WTC11 (cell line): ENCODE data around the gene SMAD7. TPM values are rescaled to one million over a fixed set of nuclear protein-coding genes. Genes with fewer than 3 reads are reported as not detected.

Experiments
- ATAC-seq: fragments of 200-7000 bp; cut with Tn5 transposase; 2 replicates; pipeline ENCODE4 v1.10.0; 2021; ENCODE audit warnings: mild to moderate bottlenecking, moderate library complexity
- CTCF ChIA-PET: fragments of 300-600 bp; sonication (Branson Sonifier 250); formaldehyde crosslinking; loops from one replicate; lab custom pipeline; 2021; ENCODE audit warnings: antibody characterized with exemption; lab: Charles Lee
- POLR2A ChIA-PET: fragments of 350-600 bp; sonication (Branson Sonifier 250); formaldehyde crosslinking; loops from one replicate; lab custom pipeline; 2021; ENCODE audit warnings: antibody characterized with exemption; lab: Charles Lee
- DNase-seq: peaks from one replicate; pipeline ENCODE4 v3.0.0; 2021; ENCODE audit warnings: low spot score
- H3K27ac Mint-ChIP-seq: 2 replicates; pipeline ENCODE4 v1.8.0; 2021; ENCODE audit warnings: mixed read lengths
- H3K27me3 Mint-ChIP-seq: 2 replicates; pipeline ENCODE4 v1.8.0; 2021; ENCODE audit warnings: low read depth, mild to moderate bottlenecking, moderate library complexity, mixed read lengths
- H3K36me3 Mint-ChIP-seq: 2 replicates; pipeline ENCODE4 v1.8.0; 2021; ENCODE audit warnings: mixed read lengths
- H3K4me1 Mint-ChIP-seq: 2 replicates; pipeline ENCODE4 v1.8.0; 2022; ENCODE audit warnings: mixed read lengths
- H3K4me3 Mint-ChIP-seq: 2 replicates; pipeline ENCODE4 v1.8.0; 2021; ENCODE audit warnings: mild to moderate bottlenecking, moderate library complexity, mixed read lengths
- H3K9me3 Mint-ChIP-seq: 2 replicates; pipeline ENCODE4 v1.8.0; 2021; ENCODE audit warnings: mixed read lengths
- FOXK1 ChIP-seq: sonication (generic); formaldehyde crosslinking; IDR thresholded peaks from 2 replicates; pipeline ENCODE4 v1.8.0; 2022; ENCODE audit warnings: mild to moderate bottlenecking, moderate library complexity, missing genetic modification reagents
- FOXP1 ChIP-seq: sonication (generic); formaldehyde crosslinking; IDR thresholded peaks from 2 replicates; pipeline ENCODE4 v1.8.0; 2022; ENCODE audit warnings: missing genetic modification reagents, mild to moderate bottlenecking, moderate library complexity, borderline replicate concordance
- NFE2L1 ChIP-seq: sonication (generic); formaldehyde crosslinking; IDR thresholded peaks from 2 replicates; pipeline ENCODE4 v1.8.1; 2023; ENCODE audit warnings: missing genetic modification reagents
- NFYB ChIP-seq: sonication (generic); formaldehyde crosslinking; conservative IDR thresholded peaks from 2 replicates; pipeline ENCODE4 v1.8.0; 2022; ENCODE audit warnings: low read depth, missing genetic modification reagents
- NR2C2 ChIP-seq: sonication (generic); formaldehyde crosslinking; IDR thresholded peaks from 2 replicates; pipeline ENCODE4 v1.8.0; 2022; ENCODE audit warnings: mild to moderate bottlenecking, missing genetic modification reagents
- NR3C1 ChIP-seq: sonication (generic); formaldehyde crosslinking; conservative IDR thresholded peaks from 2 replicates; pipeline ENCODE4 v1.8.1; 2023; ENCODE audit warnings: low read depth, mild to moderate bottlenecking, missing genetic modification reagents
- TP53 ChIP-seq: sonication (generic); formaldehyde crosslinking; IDR thresholded peaks from 2 replicates; pipeline ENCODE4 v1.8.1; 2023; ENCODE audit warnings: mild to moderate bottlenecking, missing genetic modification reagents
- ZNF423 ChIP-seq: fragments of 250-450 bp; sonication (Bioruptor Pico); IDR thresholded peaks from 2 replicates; pipeline ENCODE4 v2.1.2; 2022; ENCODE audit warnings: mild to moderate bottlenecking, moderate library complexity
- total RNA-seq: library from RNA; stranded (reverse); gene quantifications from 3 replicates; pipeline ENCODE4 v1.2.3, GENCODE V29; 2021
- TF ChIP-seq, protein P1 (sequence below): fragments of 250-450 bp; sonication (Bioruptor Pico); IDR thresholded peaks from 2 replicates; pipeline ENCODE4 v1.9.0; 2021; ENCODE audit warnings: mild to moderate bottlenecking
- TF ChIP-seq, protein P2 (sequence below): fragments of 200-600 bp; IDR thresholded peaks from 2 replicates; pipeline ENCODE4 v1.8.0; 2022; ENCODE audit warnings: antibody characterized with exemption
- TF ChIP-seq, protein P3 (sequence below): sonication (generic); formaldehyde crosslinking; IDR thresholded peaks from 2 replicates; pipeline ENCODE4 v1.8.1; 2022; ENCODE audit warnings: mild to moderate bottlenecking, moderate library complexity, missing genetic modification reagents
- TF ChIP-seq, protein P4 (sequence below): fragments of 250-450 bp; sonication (Bioruptor Pico); conservative IDR thresholded peaks from 2 replicates; pipeline ENCODE4 v1.9.0; 2021; ENCODE audit warnings: mild to moderate bottlenecking
- TF ChIP-seq, protein P5 (sequence below): sonication (generic); formaldehyde crosslinking; IDR thresholded peaks from 2 replicates; pipeline ENCODE4 v1.8.1; 2023; ENCODE audit warnings: mild to moderate bottlenecking, missing genetic modification reagents, moderate library complexity
- TF ChIP-seq, protein P6 (sequence below): sonication (generic); formaldehyde crosslinking; IDR thresholded peaks from 2 replicates; pipeline ENCODE4 v1.8.1; 2023; ENCODE audit warnings: mild to moderate bottlenecking, missing genetic modification reagents, moderate library complexity
- TF ChIP-seq, protein P7 (sequence below): sonication (generic); formaldehyde crosslinking; IDR thresholded peaks from 2 replicates; pipeline ENCODE4 v1.8.1; 2023; ENCODE audit warnings: mild to moderate bottlenecking, moderate library complexity, missing genetic modification reagents
- TF ChIP-seq, protein P8 (sequence below): sonication (generic); formaldehyde crosslinking; IDR thresholded peaks from 2 replicates; pipeline ENCODE4 v1.8.0; 2022; ENCODE audit warnings: mild to moderate bottlenecking, missing genetic modification reagents

The SMAD7 gene
- total RNA-seq, 1 experiment from 2014 or later = 44.7 TPM

DNA sequence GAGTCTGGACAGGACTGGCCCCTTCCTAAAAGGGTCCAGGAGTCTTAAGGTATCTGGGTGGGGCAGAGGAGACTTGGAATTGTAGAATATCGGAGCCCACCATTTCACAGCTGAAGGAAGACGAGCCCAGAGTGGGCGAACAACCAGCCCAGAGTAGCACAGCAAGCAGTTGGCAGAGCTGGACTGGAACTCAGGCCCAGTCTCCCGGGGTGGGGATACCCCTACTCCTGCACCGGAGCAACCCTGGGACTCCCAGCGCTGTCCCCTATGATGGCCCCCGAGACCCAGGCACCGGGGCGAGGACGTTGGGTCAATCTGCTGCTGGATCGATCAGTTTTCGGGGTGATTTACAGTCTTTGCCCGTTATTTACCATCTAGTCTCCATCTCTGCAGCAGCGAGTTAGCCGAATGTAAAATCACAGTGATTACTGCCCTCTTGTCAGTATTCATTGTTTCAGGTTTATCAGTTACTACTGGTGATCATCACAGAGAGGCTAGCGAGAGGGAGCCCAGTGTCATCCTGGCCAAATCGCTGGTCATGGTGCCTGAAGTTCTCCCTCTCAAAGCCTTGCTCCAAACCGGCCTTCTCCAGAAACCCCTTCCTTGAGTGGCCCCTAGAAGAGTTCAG lies 75.3 kb downstream of the SMAD7 start (continued):
- TF ChIP-seq, protein P1, sequence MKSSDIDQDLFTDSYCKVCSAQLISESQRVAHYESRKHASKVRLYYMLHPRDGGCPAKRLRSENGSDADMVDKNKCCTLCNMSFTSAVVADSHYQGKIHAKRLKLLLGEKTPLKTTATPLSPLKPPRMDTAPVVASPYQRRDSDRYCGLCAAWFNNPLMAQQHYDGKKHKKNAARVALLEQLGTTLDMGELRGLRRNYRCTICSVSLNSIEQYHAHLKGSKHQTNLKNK = no peak
- TF ChIP-seq, protein P2, sequence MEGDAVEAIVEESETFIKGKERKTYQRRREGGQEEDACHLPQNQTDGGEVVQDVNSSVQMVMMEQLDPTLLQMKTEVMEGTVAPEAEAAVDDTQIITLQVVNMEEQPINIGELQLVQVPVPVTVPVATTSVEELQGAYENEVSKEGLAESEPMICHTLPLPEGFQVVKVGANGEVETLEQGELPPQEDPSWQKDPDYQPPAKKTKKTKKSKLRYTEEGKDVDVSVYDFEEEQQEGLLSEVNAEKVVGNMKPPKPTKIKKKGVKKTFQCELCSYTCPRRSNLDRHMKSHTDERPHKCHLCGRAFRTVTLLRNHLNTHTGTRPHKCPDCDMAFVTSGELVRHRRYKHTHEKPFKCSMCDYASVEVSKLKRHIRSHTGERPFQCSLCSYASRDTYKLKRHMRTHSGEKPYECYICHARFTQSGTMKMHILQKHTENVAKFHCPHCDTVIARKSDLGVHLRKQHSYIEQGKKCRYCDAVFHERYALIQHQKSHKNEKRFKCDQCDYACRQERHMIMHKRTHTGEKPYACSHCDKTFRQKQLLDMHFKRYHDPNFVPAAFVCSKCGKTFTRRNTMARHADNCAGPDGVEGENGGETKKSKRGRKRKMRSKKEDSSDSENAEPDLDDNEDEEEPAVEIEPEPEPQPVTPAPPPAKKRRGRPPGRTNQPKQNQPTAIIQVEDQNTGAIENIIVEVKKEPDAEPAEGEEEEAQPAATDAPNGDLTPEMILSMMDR = no peak
- TF ChIP-seq FOXP1 (CRISPR knock-in tag) = no peak
- TF ChIP-seq, all 79 proteins: peak for 0

DNA sequence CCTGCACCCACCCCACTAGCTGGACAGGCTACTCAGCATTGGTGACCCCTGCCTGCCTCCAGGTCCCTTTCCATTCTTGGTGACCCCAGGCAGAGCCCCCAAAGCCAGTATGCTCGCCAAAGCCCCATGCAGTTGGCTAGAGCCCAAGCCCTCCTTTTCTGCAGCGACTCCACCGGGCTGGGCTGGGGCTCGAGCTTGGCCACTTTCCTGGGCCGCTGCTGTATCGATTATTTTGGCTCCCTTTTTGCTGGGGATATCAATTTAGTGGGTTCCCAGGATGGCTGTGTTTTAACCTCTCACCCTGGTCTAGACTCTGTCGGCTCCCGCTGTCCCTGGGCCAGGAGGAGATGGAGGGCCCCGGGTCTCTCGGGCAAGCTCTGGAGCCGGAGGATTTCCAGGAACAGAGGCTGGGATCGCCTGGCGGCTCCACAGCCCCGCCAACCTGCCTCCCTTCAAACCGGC lies 76.0 kb downstream of the SMAD7 start:
- Mint-ChIP-seq H3K27me3 (peaks cover 5% of the 10 kb centered on the region; the same call in 1 of the 2 replicates), H3K4me3 (no peak overlapping the region), H3K9me3 (no peaks in the 10 kb centered on the region), H3K36me3 (no peaks in the 10 kb centered on the region), H3K27ac (no peak overlapping the region), H3K4me1 (peaks cover 22% of the 10 kb centered on the region)
- POLR2A ChIA-PET = no interaction called here
- CTCF ChIA-PET = interaction anchor here (1.6 kb wide), 1 partner anchor 195 kb away, joined by 3 read pairs; no protein-coding TSS in a partner anchor
- DNase-seq = no peak
- no peak for ATAC-seq
- TF ChIP-seq, protein P3, sequence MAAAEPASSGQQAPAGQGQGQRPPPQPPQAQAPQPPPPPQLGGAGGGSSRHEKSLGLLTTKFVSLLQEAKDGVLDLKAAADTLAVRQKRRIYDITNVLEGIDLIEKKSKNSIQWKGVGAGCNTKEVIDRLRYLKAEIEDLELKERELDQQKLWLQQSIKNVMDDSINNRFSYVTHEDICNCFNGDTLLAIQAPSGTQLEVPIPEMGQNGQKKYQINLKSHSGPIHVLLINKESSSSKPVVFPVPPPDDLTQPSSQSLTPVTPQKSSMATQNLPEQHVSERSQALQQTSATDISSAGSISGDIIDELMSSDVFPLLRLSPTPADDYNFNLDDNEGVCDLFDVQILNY (CRISPR knock-in tag) = no peak
- TF ChIP-seq, protein P4, sequence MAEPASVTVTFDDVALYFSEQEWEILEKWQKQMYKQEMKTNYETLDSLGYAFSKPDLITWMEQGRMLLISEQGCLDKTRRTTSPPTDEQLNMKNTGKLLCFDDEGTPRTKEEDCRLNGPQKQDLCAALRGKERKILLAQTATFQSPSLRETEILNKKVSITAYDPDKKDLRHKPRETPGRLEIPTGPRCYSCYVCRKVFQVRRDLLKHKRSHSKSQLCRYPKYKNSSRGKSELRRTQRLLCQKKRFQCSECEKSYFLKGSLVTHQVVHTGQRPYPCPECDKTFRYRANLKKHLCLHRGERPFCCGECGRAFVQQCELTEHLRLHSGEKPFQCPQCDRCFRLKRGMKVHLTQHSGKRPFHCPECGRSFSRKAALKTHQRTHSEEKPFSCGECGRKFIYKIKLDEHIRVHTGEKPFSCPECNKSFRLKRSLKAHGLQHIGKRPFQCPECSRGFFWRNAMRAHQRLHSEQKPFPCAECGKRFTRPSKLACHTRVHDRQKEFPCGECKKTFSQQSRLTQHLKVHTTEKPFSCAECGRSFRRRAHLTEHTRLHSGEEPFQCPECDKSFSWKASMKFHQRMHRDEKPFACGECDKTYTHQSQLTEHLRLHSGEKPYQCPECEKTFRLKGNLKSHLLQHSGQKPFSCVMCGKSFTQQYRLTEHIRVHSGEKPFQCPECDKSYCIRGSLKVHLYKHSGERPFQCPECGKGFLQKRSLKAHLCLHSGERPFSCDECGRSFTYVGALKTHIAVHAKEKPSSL (CRISPR knock-in tag) = no peak
- TF ChIP-seq, protein P5, sequence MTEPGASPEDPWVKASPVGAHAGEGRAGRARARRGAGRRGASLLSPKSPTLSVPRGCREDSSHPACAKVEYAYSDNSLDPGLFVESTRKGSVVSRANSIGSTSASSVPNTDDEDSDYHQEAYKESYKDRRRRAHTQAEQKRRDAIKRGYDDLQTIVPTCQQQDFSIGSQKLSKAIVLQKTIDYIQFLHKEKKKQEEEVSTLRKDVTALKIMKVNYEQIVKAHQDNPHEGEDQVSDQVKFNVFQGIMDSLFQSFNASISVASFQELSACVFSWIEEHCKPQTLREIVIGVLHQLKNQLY (CRISPR knock-in tag) = no peak
- TF ChIP-seq, protein P6, sequence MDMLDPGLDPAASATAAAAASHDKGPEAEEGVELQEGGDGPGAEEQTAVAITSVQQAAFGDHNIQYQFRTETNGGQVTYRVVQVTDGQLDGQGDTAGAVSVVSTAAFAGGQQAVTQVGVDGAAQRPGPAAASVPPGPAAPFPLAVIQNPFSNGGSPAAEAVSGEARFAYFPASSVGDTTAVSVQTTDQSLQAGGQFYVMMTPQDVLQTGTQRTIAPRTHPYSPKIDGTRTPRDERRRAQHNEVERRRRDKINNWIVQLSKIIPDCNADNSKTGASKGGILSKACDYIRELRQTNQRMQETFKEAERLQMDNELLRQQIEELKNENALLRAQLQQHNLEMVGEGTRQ (CRISPR knock-in tag) = no peak
- TF ChIP-seq FOXP1 (CRISPR knock-in tag) (no peak), NR3C1 (CRISPR knock-in tag) (no peak), FOXK1 (no peak), NFYB (CRISPR knock-in tag) (no peak), ZNF423 (no peak), NFE2L1 (CRISPR knock-in tag) (no peak), TP53 (CRISPR knock-in tag) (no peak), NR2C2 (no peak)
- TF ChIP-seq, protein P7, sequence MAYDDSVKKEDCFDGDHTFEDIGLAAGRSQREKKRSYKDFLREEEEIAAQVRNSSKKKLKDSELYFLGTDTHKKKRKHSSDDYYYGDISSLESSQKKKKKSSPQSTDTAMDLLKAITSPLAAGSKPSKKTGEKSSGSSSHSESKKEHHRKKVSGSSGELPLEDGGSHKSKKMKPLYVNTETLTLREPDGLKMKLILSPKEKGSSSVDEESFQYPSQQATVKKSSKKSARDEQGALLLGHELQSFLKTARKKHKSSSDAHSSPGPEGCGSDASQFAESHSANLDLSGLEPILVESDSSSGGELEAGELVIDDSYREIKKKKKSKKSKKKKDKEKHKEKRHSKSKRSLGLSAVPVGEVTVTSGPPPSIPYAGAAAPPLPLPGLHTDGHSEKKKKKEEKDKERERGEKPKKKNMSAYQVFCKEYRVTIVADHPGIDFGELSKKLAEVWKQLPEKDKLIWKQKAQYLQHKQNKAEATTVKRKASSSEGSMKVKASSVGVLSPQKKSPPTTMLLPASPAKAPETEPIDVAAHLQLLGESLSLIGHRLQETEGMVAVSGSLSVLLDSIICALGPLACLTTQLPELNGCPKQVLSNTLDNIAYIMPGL (CRISPR knock-in tag) = no peak
- TF ChIP-seq, protein P8, sequence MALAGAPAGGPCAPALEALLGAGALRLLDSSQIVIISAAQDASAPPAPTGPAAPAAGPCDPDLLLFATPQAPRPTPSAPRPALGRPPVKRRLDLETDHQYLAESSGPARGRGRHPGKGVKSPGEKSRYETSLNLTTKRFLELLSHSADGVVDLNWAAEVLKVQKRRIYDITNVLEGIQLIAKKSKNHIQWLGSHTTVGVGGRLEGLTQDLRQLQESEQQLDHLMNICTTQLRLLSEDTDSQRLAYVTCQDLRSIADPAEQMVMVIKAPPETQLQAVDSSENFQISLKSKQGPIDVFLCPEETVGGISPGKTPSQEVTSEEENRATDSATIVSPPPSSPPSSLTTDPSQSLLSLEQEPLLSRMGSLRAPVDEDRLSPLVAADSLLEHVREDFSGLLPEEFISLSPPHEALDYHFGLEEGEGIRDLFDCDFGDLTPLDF = no peak
